GM23338 (cell line): ENCODE data around the gene LEMD2.

Experiments
- CREB1 ChIP-seq: fragments of 250-450 bp; sonication (Bioruptor Pico); IDR thresholded peaks from 2 replicates; pipeline ENCODE4 v1.5.0; 2020; ENCODE audit warnings: low read depth, mild to moderate bottlenecking, moderate library complexity
- CTCF ChIP-seq, 2 experiments: fragments of 200-600 bp in 1 of 2; sonication (generic) in 1 of 2; conservative IDR thresholded peaks; 2 replicates each; pipeline versions ENCODE4 v1.5.1 to v1.6.1; 2016 to 2017; ENCODE audit warnings: antibody characterized with exemption in 2 of 2, low read depth in 2 of 2, mild to moderate bottlenecking in 2 of 2, moderate library complexity in 1 of 2
- ETS1 ChIP-seq: IDR thresholded peaks from 2 replicates; pipeline ENCODE4 v1.6.1; 2016; ENCODE audit warnings: antibody characterized with exemption
- EZH2 ChIP-seq: fragments of 200-600 bp; sonication (generic); IDR thresholded peaks from one replicate; pipeline ENCODE4 v1.8.0; 2017; ENCODE audit warnings: antibody characterized with exemption, mild to moderate bottlenecking, low read depth; ENCODE audit not compliant: unreplicated experiment
- EZH2phosphoT487 ChIP-seq: fragments of 200-600 bp; sonication (generic); IDR thresholded peaks from one replicate; pipeline ENCODE4 v1.8.1; 2018; ENCODE audit warnings: antibody characterized with exemption; ENCODE audit not compliant: unreplicated experiment
- JUNB ChIP-seq: IDR thresholded peaks from one replicate; pipeline ENCODE4 v1.6.1; 2016; ENCODE audit warnings: antibody characterized with exemption; ENCODE audit not compliant: unreplicated experiment
- NANOG ChIP-seq: IDR thresholded peaks from 2 replicates; pipeline ENCODE4 v1.6.1; 2016; ENCODE audit warnings: antibody characterized with exemption, borderline replicate concordance
- POLR2AphosphoS5 ChIP-seq: IDR thresholded peaks from 2 replicates; pipeline ENCODE4 v1.6.1; 2016; ENCODE audit warnings: antibody characterized with exemption, low read depth
- REST ChIP-seq: IDR thresholded peaks from one replicate; pipeline ENCODE4 v1.6.1; 2018; ENCODE audit warnings: antibody characterized with exemption; ENCODE audit not compliant: unreplicated experiment
- STAT1 ChIP-seq: IDR thresholded peaks from one replicate; pipeline ENCODE4 v1.6.1; 2016; ENCODE audit warnings: antibody characterized with exemption; ENCODE audit not compliant: unreplicated experiment

DNA sequence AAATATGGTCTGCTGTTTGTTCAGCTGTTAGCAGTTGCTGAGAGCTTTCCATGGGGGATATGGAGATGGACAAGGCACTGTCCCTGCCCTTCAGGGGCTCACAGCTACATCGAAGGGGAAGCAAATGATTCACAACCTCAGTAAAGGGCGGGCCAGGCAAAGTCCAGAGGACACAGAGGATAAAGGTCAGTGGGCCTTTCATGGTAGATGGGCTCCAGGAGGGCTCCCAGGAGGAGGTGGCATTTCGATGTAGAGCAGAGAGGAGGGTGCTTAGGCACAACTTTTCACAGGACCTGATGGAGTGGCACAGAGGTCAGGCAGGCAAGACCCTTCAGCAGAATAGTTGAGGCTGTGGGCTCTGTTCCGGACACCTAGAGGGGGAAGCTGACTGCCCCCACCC, 30.1 kb upstream of the LEMD2 start:
- no peak for TF ChIP-seq CTCF (conservative IDR thresholded peaks at IDR 0.05; ENCODE audit: low read depth in 2 of 2)
- TF ChIP-seq REST: no peak
- no peak for TF ChIP-seq EZH2
- TF ChIP-seq CREB1: no peak
- TF ChIP-seq POLR2AphosphoS5: no peak
- TF ChIP-seq EZH2phosphoT487: no peak
- TF ChIP-seq ETS1: no peak
- TF ChIP-seq STAT1: no peak
- no peak for TF ChIP-seq JUNB
- TF ChIP-seq NANOG: no peak
